ENCODE measurements around the gene UGGT1.
A peak's percentile ranks its signal among the peaks of the same experiment; 100 is the strongest.

The UGGT1 gene

GRCh38 chr2:128145651-128146050, 54.7 kb downstream of the UGGT1 start:
- DNase-seq (ENCODE audit: low spot score) = no peak
- no peak for TF ChIP-seq CTCF (IDR thresholded peaks at IDR 0.05; ENCODE audit: extremely low read depth, missing control alignments)

- TF ChIP-seq CTCF (IDR thresholded peaks at IDR 0.05; ENCODE audit: extremely low read depth, missing control alignments) = no peak
- DNase-seq (ENCODE audit: low spot score) = no peak
These were observed 62.8 kb downstream of the UGGT1 start for GRCh38 chr2:128153786-128154185.

- TF ChIP-seq CTCF (IDR thresholded peaks at IDR 0.05; ENCODE audit: extremely low read depth, missing control alignments) = no peak
- DNase-seq (ENCODE audit: low spot score) = no peak
These were observed 63.2 kb downstream of the UGGT1 start for GRCh38 chr2:128154225-128154624.

GRCh38 chr2:128155970-128156369, 65.0 kb downstream of the UGGT1 start:
- peak; percentile 10 for DNase-seq (ENCODE audit: low spot score)
- TF ChIP-seq CTCF (IDR thresholded peaks at IDR 0.05; ENCODE audit: extremely low read depth, missing control alignments) = no peak

GRCh38 chr2:128156812-128157211, 65.8 kb downstream of the UGGT1 start:
- no peak for DNase-seq (ENCODE audit: low spot score)
- no peak for TF ChIP-seq CTCF (IDR thresholded peaks at IDR 0.05; ENCODE audit: extremely low read depth, missing control alignments)

- TF ChIP-seq CTCF (IDR thresholded peaks at IDR 0.05; ENCODE audit: extremely low read depth, missing control alignments) = no peak
- no peak for DNase-seq (ENCODE audit: low spot score)
These were observed 66.6 kb downstream of the UGGT1 start for GRCh38 chr2:128157644-128158043.

GRCh38 chr2:128158176-128158575, 67.2 kb downstream of the UGGT1 start:
- no peak for TF ChIP-seq CTCF (IDR thresholded peaks at IDR 0.05; ENCODE audit: extremely low read depth, missing control alignments)
- no peak for DNase-seq (ENCODE audit: low spot score)
